OCI-LY3 (cell line): Measurements from ENCODE around the gene NLRX1.
"Not testable (repeated sequence)": the region's sequence is repeated elsewhere in the genome, so short reads cannot be mapped to it uniquely, and the experiment has no call there.

ENCODE experiments used
- H2AFZ ChIP-seq: fragments of 200-600, 300-600 bp; shearing (Covaris generic); 2 replicates; pipeline ENCODE4 v1.6.0; 2014; ENCODE audit warnings: antibody characterized with exemption, low read depth, low read length
- H3K27ac ChIP-seq: fragments of 200-600, 300-600 bp; sonication (generic); 2 replicates; pipeline ENCODE4 v1.5.1; 2014; ENCODE audit warnings: mild to moderate bottlenecking, low read length, moderate library complexity, mixed read lengths
- H3K27me3 ChIP-seq: fragments of 200-600, 300-600 bp; sonication (generic); 2 replicates; pipeline ENCODE4 v1.6.1; 2014; ENCODE audit warnings: low read depth, low read length, mixed read lengths
- H3K36me3 ChIP-seq: fragments of 200-600, 300-600 bp; sonication (generic); replicated peaks from 2 replicates; pipeline ENCODE3; 2014; ENCODE audit warnings: low read depth, low read length, mixed read lengths
- H3K4me1 ChIP-seq: fragments of 300-600, 200-600 bp; sonication (generic); 2 replicates; pipeline ENCODE4 v1.6.1; 2014; ENCODE audit warnings: low read length, mixed read lengths
- H3K4me2 ChIP-seq: fragments of 200-600, 300-600 bp; sonication (generic); 2 replicates; pipeline ENCODE4 v1.6.1; 2014; ENCODE audit warnings: low read length, mixed read lengths
- H3K4me3 ChIP-seq: fragments of 300-600, 200-600 bp; sonication (generic); 2 replicates; pipeline ENCODE4 v1.5.1; 2014; ENCODE audit warnings: antibody characterized with exemption, mild to moderate bottlenecking, low read length, moderate library complexity
- H3K79me2 ChIP-seq: fragments of 300-600, 200-600 bp; shearing (Covaris generic); 2 replicates; pipeline ENCODE4 v1.6.1; 2014; ENCODE audit warnings: mild to moderate bottlenecking, low read length, mixed read lengths
- H3K9ac ChIP-seq: fragments of 300-600, 200-600 bp; shearing (Covaris generic); 2 replicates; pipeline ENCODE4 v1.6.0; 2014; ENCODE audit warnings: mild to moderate bottlenecking, low read length, moderate library complexity
- H3K9me3 ChIP-seq: fragments of 200-600, 300-600 bp; shearing (Covaris generic); 2 replicates; pipeline ENCODE4 v1.6.1; 2014; ENCODE audit warnings: low read length, mixed read lengths; ENCODE audit not compliant: insufficient read depth
- H4K20me1 ChIP-seq: fragments of 200-600, 300-600 bp; sonication (generic); 2 replicates; pipeline ENCODE4 v1.6.1; 2016; ENCODE audit warnings: low read length, mixed read lengths; ENCODE audit not compliant: insufficient read depth
- CTCF ChIP-seq: fragments of 200-600, 300-600 bp; sonication (generic); IDR thresholded peaks from 2 replicates; pipeline ENCODE4 v1.5.1; 2014; ENCODE audit warnings: antibody characterized with exemption, low read length, low read depth
- EZH2phosphoT487 ChIP-seq: fragments of 200-600 bp; shearing (Covaris generic); IDR thresholded peaks from 2 replicates; pipeline ENCODE4 v1.6.1; 2018; ENCODE audit warnings: antibody characterized with exemption, mixed run types, low read depth

Gene NLRX1

DNA sequence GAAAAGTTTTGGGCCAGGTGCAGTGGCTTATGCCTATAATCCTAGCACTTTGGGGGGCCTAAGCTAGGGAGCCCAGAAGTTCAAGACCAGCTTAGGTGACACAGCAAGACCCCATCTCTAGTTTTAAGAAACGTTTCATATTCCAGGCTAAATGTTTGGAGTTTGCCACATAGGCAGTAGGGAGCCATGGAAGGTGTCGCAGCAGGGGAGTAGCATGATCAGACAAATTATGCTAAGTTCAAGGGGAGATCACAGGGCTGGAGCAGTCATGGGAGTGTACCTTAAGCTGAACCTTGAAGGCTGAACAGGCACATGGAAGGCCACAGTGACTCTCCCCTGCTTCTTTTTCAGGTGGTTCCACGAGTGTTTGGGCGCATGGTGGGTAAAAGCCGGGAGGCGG lies 10.8 kb downstream of the NLRX1 start:
- no peaks in the 10 kb centered on the region for H4K20me1 ChIP-seq
- TF ChIP-seq CTCF (no peak), EZH2phosphoT487 (no peak)

GRCh38 chr11:119179983-119180382 lies 11.5 kb downstream of the NLRX1 start:
- no peak overlapping the region for H3K9ac ChIP-seq
- H3K27ac ChIP-seq, result no peak overlapping the region
- no peak for TF ChIP-seq EZH2phosphoT487
- TF ChIP-seq CTCF, result no peak
- H3K27me3 ChIP-seq, result no peaks in the 10 kb centered on the region
- no peaks in the 10 kb centered on the region for H4K20me1 ChIP-seq
- H3K79me2 ChIP-seq, result no peaks in the 10 kb centered on the region
- no peak overlapping the region for H2AFZ ChIP-seq
- H3K9me3 ChIP-seq, result no peaks in the 10 kb centered on the region
- H3K4me1 ChIP-seq, result peaks cover 4% of the 10 kb centered on the region; the same call in 1 of the 2 replicates
- H3K4me3 ChIP-seq, result no peak overlapping the region
- H3K36me3 ChIP-seq, result peaks cover 26% of the 10 kb centered on the region
- no peak overlapping the region for H3K4me2 ChIP-seq

More for the DNA sequence above, 10.8 kb downstream of the NLRX1 start:
- Histone ChIP-seq H3K4me3 (no peak overlapping the region), H3K79me2 (no peaks in the 10 kb centered on the region), H3K27ac (no peak overlapping the region), H3K4me1 (peaks cover 4% of the 10 kb centered on the region; the same call in 1 of the 2 replicates), H3K9me3 (no peaks in the 10 kb centered on the region), H3K27me3 (no peaks in the 10 kb centered on the region), H2AFZ (no peak overlapping the region), H3K36me3 (peaks cover 23% of the 10 kb centered on the region), H3K9ac (no peak overlapping the region), H3K4me2 (no peak overlapping the region)

GRCh38 chr11:119180729-119181676 lies 12.5 kb downstream of the NLRX1 start:
- no peak overlapping the region for H3K9ac ChIP-seq
- H3K4me1 ChIP-seq, result peaks cover 4% of the 10 kb centered on the region; the same call in 1 of the 2 replicates
- no peak overlapping the region for H3K4me3 ChIP-seq
- H3K9me3 ChIP-seq, result no peaks in the 10 kb centered on the region
- H3K36me3 ChIP-seq, result peaks cover 24% of the 10 kb centered on the region
- H3K4me2 ChIP-seq, result no peak overlapping the region
- H4K20me1 ChIP-seq, result no peaks in the 10 kb centered on the region
- TF ChIP-seq EZH2phosphoT487 (no peak), CTCF (no peak)
- no peaks in the 10 kb centered on the region for H3K27me3 ChIP-seq
- no peaks in the 10 kb centered on the region for H3K79me2 ChIP-seq
- H3K27ac ChIP-seq, result no peak overlapping the region
- H2AFZ ChIP-seq, result no peak overlapping the region

GRCh38 chr11:119181677-119182412 lies 13.3 kb downstream of the NLRX1 start:
- H2AFZ ChIP-seq, result no peak overlapping the region
- H3K9ac ChIP-seq, result no peak overlapping the region
- no peak for TF ChIP-seq CTCF
- TF ChIP-seq EZH2phosphoT487, result no peak
- H3K4me3 ChIP-seq, result no peak overlapping the region
- no peak overlapping the region for H3K27ac ChIP-seq
- peaks cover 4% of the 10 kb centered on the region; the same call in 1 of the 2 replicates for H3K4me1 ChIP-seq
- H4K20me1 ChIP-seq, result no peaks in the 10 kb centered on the region
- no peak overlapping the region for H3K4me2 ChIP-seq
- H3K9me3 ChIP-seq, result no peaks in the 10 kb centered on the region
- H3K27me3 ChIP-seq, result no peaks in the 10 kb centered on the region
- peaks cover 24% of the 10 kb centered on the region for H3K36me3 ChIP-seq
- no peaks in the 10 kb centered on the region for H3K79me2 ChIP-seq

GRCh38 chr11:119184399-119184798 lies 15.9 kb downstream of the NLRX1 start:
- peaks cover 24% of the 10 kb centered on the region for H3K36me3 ChIP-seq
- H3K4me1 ChIP-seq, H3K4me2 ChIP-seq: not testable (repeated sequence)

More at GRCh38 chr11:119184399-119184798, 15.9 kb downstream of the NLRX1 start:
- not testable (repeated sequence) for H3K27me3 ChIP-seq, H4K20me1 ChIP-seq, H2AFZ ChIP-seq, H3K79me2 ChIP-seq, H3K4me3 ChIP-seq, H3K27ac ChIP-seq, H3K9me3 ChIP-seq, H3K9ac ChIP-seq
